ENCODE data around the gene MTARC1.

- TF ChIP-seq CTCF (conservative IDR thresholded peaks at IDR 0.05) (no peak), EZH2 (IDR thresholded peaks at IDR 0.05; ENCODE audit: low read depth) (no peak)
Observed at GRCh38 chr1:220797553-220797952, 10.8 kb downstream of the MTARC1 start.
